ENCODE results near the gene POLR1G. TPM values are rescaled to one million over a fixed set of nuclear protein-coding genes. Genes with fewer than 3 reads are reported as not detected.

The POLR1G gene, protein sequence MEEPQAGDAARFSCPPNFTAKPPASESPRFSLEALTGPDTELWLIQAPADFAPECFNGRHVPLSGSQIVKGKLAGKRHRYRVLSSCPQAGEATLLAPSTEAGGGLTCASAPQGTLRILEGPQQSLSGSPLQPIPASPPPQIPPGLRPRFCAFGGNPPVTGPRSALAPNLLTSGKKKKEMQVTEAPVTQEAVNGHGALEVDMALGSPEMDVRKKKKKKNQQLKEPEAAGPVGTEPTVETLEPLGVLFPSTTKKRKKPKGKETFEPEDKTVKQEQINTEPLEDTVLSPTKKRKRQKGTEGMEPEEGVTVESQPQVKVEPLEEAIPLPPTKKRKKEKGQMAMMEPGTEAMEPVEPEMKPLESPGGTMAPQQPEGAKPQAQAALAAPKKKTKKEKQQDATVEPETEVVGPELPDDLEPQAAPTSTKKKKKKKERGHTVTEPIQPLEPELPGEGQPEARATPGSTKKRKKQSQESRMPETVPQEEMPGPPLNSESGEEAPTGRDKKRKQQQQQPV
- total RNA-seq (6.5 and 17.8 TPM in 2 replicates), polyA plus RNA-seq (6.0 and 6.6 TPM in 2 replicates)

- Histone ChIP-seq H3K4me3 (peak within 1 kb of the TSS; percentile 71), H3K4me1 (ENCODE audit: low read depth) (peaks cover 14% of the 10 kb centered on the region), H3K9me3 (ENCODE audit: low read depth) (no peaks in the 10 kb centered on the region), H3K27me3 (no peaks in the 10 kb centered on the region), H3K27ac (peak within 1 kb of the TSS; percentile 97), H3K36me3 (no peaks in the 10 kb centered on the region)
- peak; percentile 82 to 84 for DNase-seq (ENCODE audit: low read depth in 1 of 2, low spot score in 1 of 2)
- TF ChIP-seq, protein P1, sequence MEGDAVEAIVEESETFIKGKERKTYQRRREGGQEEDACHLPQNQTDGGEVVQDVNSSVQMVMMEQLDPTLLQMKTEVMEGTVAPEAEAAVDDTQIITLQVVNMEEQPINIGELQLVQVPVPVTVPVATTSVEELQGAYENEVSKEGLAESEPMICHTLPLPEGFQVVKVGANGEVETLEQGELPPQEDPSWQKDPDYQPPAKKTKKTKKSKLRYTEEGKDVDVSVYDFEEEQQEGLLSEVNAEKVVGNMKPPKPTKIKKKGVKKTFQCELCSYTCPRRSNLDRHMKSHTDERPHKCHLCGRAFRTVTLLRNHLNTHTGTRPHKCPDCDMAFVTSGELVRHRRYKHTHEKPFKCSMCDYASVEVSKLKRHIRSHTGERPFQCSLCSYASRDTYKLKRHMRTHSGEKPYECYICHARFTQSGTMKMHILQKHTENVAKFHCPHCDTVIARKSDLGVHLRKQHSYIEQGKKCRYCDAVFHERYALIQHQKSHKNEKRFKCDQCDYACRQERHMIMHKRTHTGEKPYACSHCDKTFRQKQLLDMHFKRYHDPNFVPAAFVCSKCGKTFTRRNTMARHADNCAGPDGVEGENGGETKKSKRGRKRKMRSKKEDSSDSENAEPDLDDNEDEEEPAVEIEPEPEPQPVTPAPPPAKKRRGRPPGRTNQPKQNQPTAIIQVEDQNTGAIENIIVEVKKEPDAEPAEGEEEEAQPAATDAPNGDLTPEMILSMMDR (IDR thresholded peaks at IDR 0.05; ENCODE audit: low read depth, low read length): no peak
Measured at GRCh38 chr19:45406226-45407090, at the start of gene POLR1G. TSS of gene POLR1G (plus strand) at chr19:45406644. CDS start at chr19:45406697, 53 bp downstream.

DNA sequence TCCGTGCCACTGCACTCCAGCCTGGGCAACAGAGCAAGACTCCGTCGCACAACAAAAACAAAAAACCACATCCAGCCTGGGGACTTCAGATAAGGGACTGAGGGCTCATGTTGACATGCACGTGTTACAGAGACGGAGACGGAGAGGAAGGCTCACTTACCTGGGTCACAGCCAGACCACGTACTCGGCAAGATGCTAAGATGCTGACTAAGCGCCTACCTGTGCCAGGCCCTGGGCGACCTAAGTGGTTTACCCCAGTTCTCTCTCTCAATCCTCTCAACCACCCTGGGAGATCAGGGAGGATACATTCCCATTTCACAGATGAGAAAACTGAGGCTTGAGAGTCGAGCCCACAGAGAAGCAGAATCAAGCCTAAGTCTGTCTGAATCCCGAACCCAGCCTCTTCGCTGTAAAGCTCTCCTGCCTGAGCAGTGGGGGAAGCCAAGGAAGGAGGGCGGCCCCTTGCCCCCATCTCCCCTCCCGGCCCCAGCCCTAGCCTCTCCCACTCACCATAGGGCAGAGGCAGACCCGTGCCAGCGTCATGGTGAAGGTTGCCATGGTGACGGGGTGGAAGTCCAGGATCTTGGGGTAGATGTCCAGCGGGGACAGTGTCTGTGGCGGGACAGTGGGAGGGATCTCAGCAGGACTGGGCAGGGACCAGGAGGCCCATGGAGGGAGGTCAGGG is 49.5 kb upstream of the POLR1G start:
- TF ChIP-seq, protein P1 (IDR thresholded peaks at IDR 0.05; ENCODE audit: low read depth, low read length): no peak
- no peak for DNase-seq (ENCODE audit: low read depth in 1 of 2, low spot score in 1 of 2)

DNA sequence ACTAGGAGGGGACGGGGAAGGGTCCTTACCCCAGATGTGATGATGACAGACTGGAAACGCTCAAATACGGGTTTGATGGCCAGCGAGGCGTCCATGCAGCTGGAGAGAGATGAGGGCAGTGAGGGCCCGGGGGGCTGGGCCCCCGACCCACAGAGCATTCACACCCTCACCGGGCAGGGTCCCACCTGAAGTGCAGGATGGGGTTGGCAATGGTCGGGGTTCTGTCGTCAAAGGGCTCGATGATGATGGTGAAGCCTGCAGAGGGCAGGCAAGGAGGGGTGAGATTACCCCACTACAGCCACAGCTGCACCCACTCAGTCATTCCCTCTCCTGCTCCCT is 49.0 kb upstream of the POLR1G start:
- Histone ChIP-seq H3K9me3 (ENCODE audit: low read depth) (no peaks in the 10 kb centered on the region), H3K27me3 (no peaks in the 10 kb centered on the region), H3K27ac (no peak overlapping the region), H3K4me3 (no peak overlapping the region), H3K36me3 (peaks cover 38% of the 10 kb centered on the region), H3K4me1 (ENCODE audit: low read depth) (no peaks in the 10 kb centered on the region)
- TF ChIP-seq, protein P1 (IDR thresholded peaks at IDR 0.05; ENCODE audit: low read depth, low read length): no peak
- no peak for DNase-seq (ENCODE audit: low read depth in 1 of 2, low spot score in 1 of 2)

More for the DNA sequence above, 49.5 kb upstream of the POLR1G start:
- Histone ChIP-seq H3K27ac (no peak overlapping the region), H3K9me3 (ENCODE audit: low read depth) (no peaks in the 10 kb centered on the region), H3K4me3 (no peak overlapping the region), H3K36me3 (peaks cover 40% of the 10 kb centered on the region), H3K27me3 (no peaks in the 10 kb centered on the region), H3K4me1 (ENCODE audit: low read depth) (no peaks in the 10 kb centered on the region)

DNA sequence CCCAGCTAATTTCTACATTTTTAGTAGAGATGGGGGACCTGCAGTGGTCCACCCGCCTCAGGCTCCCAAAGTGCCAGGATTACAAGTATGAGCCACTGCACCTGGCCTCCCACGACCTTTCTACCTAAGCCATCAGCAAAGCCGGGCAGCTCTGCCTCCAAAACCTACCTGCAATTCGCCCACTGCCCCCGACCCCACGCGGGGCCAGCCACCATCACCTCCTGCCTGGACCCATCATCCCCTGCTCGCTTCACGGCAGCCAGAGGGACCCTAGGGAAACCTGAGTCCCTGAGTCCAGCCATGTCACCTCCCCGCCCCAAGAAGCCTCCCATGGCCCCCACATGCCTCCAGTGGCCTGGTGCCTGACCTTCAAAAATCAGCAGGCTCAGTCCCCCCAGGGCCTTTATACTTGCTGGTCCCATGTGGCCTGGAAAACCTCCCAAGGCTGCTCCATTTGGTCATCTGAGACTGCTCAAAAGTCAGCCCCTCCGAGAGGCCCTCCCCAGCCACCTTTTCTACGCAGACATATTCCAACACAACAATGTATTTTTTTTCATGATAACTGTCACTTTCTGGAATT is 48.1 kb upstream of the POLR1G start:
- H3K36me3 ChIP-seq: peaks cover 34% of the 10 kb centered on the region
- DNase-seq (ENCODE audit: low read depth in 1 of 2, low spot score in 1 of 2): no peak
- TF ChIP-seq, protein P1 (IDR thresholded peaks at IDR 0.05; ENCODE audit: low read depth, low read length): no peak

GRCh38 chr19:45361608-45362007 is 44.8 kb upstream of the POLR1G start:
- H3K27me3 ChIP-seq: no peaks in the 10 kb centered on the region
- no peak overlapping the region for H3K27ac ChIP-seq
- peaks cover 22% of the 10 kb centered on the region for H3K36me3 ChIP-seq
- H3K9me3 ChIP-seq (ENCODE audit: low read depth): no peaks in the 10 kb centered on the region
- H3K4me1 ChIP-seq (ENCODE audit: low read depth): no peaks in the 10 kb centered on the region
- no peak overlapping the region for H3K4me3 ChIP-seq
- TF ChIP-seq, protein P1 (IDR thresholded peaks at IDR 0.05; ENCODE audit: low read depth, low read length): no peak
- no peak for DNase-seq (ENCODE audit: low read depth in 1 of 2, low spot score in 1 of 2)

More for the DNA sequence above, 48.1 kb upstream of the POLR1G start:
- H3K27me3 ChIP-seq: no peaks in the 10 kb centered on the region
- no peaks in the 10 kb centered on the region for H3K4me1 ChIP-seq (ENCODE audit: low read depth)
- no peaks in the 10 kb centered on the region for H3K9me3 ChIP-seq (ENCODE audit: low read depth)
- H3K27ac ChIP-seq: no peak overlapping the region
- no peak overlapping the region for H3K4me3 ChIP-seq
